GM13977 (cell line): ENCODE results near the gene TRIM72.
A peak's percentile ranks its signal among the peaks of the same experiment; 100 is the strongest.

ENCODE experiments used
- DNase-seq: peaks from one replicate; pipeline ENCODE4 v3.0.0; 2012; ENCODE audit warnings: low spot score
- in situ Hi-C: fragments of 300-500 bp; cut with MboI; formaldehyde crosslinking; loops from one replicate; pipeline ENCODE4 v1.12.0; 2022; ENCODE audit warnings: low sequenced_read_pairs, low pct_unique_long_range_greater_than_20kb, mixed read lengths, inconsistent platforms; ENCODE audit not compliant: unreplicated experiment
- TF ChIP-seq, protein P1 (sequence below): IDR thresholded peaks from 2 replicates; pipeline ENCODE4 v1.5.1; 2012; ENCODE audit warnings: mild to moderate bottlenecking, control low read depth; ENCODE audit not compliant: insufficient read depth; ENCODE audit errors: extremely low read depth, missing control alignments

The TRIM72 gene

GRCh38 chr16:31217136-31217530, 3.2 kb downstream of the TRIM72 start:
- no peak for DNase-seq

DNA sequence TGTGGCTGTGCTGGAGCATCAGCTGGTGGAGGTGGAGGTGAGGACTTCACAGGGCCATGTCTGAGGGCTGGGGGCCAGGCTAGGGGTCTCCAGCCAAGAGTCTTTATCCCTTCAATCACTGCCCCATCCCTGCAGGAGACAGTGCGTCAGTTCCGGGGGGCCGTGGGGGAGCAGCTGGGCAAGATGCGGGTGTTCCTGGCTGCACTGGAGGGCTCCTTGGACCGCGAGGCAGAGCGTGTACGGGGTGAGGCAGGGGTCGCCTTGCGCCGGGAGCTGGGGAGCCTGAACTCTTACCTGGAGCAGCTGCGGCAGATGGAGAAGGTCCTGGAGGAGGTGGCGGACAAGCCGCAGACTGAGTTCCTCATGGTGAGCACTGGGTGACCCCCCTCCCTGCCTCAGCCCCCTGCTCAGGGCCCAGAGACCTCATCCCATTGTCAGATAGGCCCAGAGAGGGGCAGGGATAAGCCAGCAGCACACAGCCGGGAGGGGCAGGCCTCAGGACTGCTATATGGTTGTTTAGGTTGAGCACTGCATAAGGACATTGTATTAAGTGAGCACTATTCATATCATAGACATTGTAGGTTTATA, 5.3 kb downstream of the TRIM72 start:
- TF ChIP-seq, protein P1, sequence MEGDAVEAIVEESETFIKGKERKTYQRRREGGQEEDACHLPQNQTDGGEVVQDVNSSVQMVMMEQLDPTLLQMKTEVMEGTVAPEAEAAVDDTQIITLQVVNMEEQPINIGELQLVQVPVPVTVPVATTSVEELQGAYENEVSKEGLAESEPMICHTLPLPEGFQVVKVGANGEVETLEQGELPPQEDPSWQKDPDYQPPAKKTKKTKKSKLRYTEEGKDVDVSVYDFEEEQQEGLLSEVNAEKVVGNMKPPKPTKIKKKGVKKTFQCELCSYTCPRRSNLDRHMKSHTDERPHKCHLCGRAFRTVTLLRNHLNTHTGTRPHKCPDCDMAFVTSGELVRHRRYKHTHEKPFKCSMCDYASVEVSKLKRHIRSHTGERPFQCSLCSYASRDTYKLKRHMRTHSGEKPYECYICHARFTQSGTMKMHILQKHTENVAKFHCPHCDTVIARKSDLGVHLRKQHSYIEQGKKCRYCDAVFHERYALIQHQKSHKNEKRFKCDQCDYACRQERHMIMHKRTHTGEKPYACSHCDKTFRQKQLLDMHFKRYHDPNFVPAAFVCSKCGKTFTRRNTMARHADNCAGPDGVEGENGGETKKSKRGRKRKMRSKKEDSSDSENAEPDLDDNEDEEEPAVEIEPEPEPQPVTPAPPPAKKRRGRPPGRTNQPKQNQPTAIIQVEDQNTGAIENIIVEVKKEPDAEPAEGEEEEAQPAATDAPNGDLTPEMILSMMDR = no peak
- in situ Hi-C loops = no loop called here
- DNase-seq = no peak

More at GRCh38 chr16:31217136-31217530, 3.2 kb downstream of the TRIM72 start:
- TF ChIP-seq, protein P1 = no peak
- in situ Hi-C loops = no loop called here

GRCh38 chr16:31221357-31222160, 7.6 kb downstream of the TRIM72 start:
- in situ Hi-C loops = no loop called here
- TF ChIP-seq, protein P1 = no peak
- DNase-seq = peak; percentile 7

DNA sequence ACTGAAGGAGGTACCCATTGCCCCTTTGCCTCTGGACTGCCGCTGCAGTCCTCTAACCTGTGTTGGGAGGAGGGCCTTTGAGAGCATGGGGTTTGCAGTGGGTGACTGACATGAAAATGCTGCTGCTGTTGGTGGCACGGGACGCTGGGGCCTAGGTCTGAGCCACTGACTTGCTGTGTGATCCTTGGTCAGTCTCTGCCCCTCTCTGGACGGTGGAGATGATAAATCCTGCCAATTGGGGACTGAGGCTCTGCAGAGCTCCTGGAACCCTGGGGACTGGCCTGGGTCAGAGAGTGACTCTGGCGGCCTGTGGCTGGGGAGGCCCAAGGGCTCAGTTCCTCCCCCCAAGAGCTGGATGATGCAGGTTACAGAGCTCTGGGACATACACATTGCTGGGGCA, 9.1 kb downstream of the TRIM72 start:
- in situ Hi-C loops = no loop called here
- TF ChIP-seq, protein P1 = no peak
- peak; percentile 19 for DNase-seq

GRCh38 chr16:31224092-31224955, 10.4 kb downstream of the TRIM72 start:
- TF ChIP-seq, protein P1 = no peak
- in situ Hi-C loops = no loop called here
- peak; percentile 22 for DNase-seq

DNA sequence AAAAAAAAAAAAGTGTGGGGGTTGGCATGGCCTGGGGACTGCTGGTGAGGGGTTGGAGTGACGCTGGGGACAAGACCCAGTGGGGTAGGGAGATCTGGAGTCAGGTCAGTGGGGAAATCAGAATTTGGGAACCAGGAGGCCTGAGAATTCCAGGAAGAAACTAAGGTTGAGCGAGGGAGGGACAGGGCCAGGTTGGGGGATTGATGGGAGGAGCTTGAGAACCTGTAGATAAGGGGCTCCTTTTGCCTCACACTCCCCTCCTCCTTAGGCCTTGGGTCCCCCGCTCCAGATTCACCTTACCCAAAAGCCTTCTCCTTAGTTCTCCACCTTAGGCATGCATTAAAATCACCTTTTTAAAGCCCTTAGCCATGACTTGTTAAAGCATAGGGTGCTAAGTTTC, 11.3 kb downstream of the TRIM72 start:
- in situ Hi-C loops = no loop called here
- peak; percentile 23 for DNase-seq
- TF ChIP-seq, protein P1 = no peak
